Measurements from ENCODE around the gene IFT20. TPM values are rescaled to one million over a fixed set of nuclear protein-coding genes. Genes with fewer than 3 reads are reported as not detected.

The IFT20 gene
- total RNA-seq, 2 experiments from 2014 or later = 52.6 to 53.1 TPM

GRCh38 chr17:28325211-28325610, 10.1 kb downstream of the IFT20 start:
- H3K27me3 Mint-ChIP-seq = no peaks in the 10 kb centered on the region
- H3K9me3 Mint-ChIP-seq = no peaks in the 10 kb centered on the region
- ATAC-seq (ENCODE audit: poor library complexity) = no peak
- Histone ChIP-seq H3K4me1 (ENCODE audit: insufficient read depth, low read length) (no peaks in the 10 kb centered on the region), H3K27ac (ENCODE audit: low read depth in 1 of 2, low read length in 2 of 2) (no peak overlapping the region), H3K9me3 (ENCODE audit: control insufficient read depth in 1 of 2, insufficient read depth in 1 of 2, low read length in 2 of 2) (no peaks in the 10 kb centered on the region), H3K27me3 (ENCODE audit: control insufficient read depth in 1 of 2, insufficient read depth in 2 of 2, low read length in 2 of 2) (no peaks in the 10 kb centered on the region), H3K4me3 (ENCODE audit: low read length) (no peak overlapping the region), H3K36me3 (ENCODE audit: insufficient read depth, low read length) (peaks cover 20% of the 10 kb centered on the region)
- POLR2A ChIA-PET = interaction anchor here (1.8 kb wide), 1 partner anchor 10 kb away, joined by 7 read pairs; the partner anchor contains the start of genes IFT20 and TNFAIP1
- peaks cover under 1% of the 10 kb centered on the region for H3K4me1 Mint-ChIP-seq (ENCODE audit: low read depth)
- H3K4me3 Mint-ChIP-seq = no peak overlapping the region
- H3K27ac Mint-ChIP-seq = no peak overlapping the region
- intact Hi-C loops (cut with DNase I, micrococcal nuclease) = no loop called here
- DNase-seq = no peak
- CTCF ChIA-PET = interaction anchor here (0.7 kb wide), 1 partner anchor 73 kb away, joined by 3 read pairs; no protein-coding TSS in a partner anchor
- TF ChIP-seq CTCF (IDR thresholded peaks at IDR 0.05) = no peak
- H3K36me3 Mint-ChIP-seq (ENCODE audit: low read depth) = peaks cover 35% of the 10 kb centered on the region

GRCh38 chr17:28324781-28325180, 10.5 kb downstream of the IFT20 start:
- no peaks in the 10 kb centered on the region for H3K9me3 ChIP-seq (ENCODE audit: control insufficient read depth in 1 of 2, insufficient read depth in 1 of 2, low read length in 2 of 2)
- Mint-ChIP-seq H3K27me3 (no peaks in the 10 kb centered on the region), H3K4me3 (no peak overlapping the region), H3K27ac (no peak overlapping the region), H3K9me3 (no peaks in the 10 kb centered on the region), H3K36me3 (ENCODE audit: low read depth) (peaks cover 35% of the 10 kb centered on the region), H3K4me1 (ENCODE audit: low read depth) (peaks cover 5% of the 10 kb centered on the region)
- ATAC-seq (ENCODE audit: poor library complexity) (no peak), DNase-seq (no peak)
- H3K4me1 ChIP-seq (ENCODE audit: insufficient read depth, low read length) = peaks cover 2% of the 10 kb centered on the region
- no peaks in the 10 kb centered on the region for H3K27me3 ChIP-seq (ENCODE audit: control insufficient read depth in 1 of 2, insufficient read depth in 2 of 2, low read length in 2 of 2)
- POLR2A ChIA-PET = interaction anchor here (1.8 kb wide), 1 partner anchor 11 kb away, joined by 7 read pairs; the partner anchor contains the start of genes IFT20 and TNFAIP1
- H3K27ac ChIP-seq (ENCODE audit: low read depth in 1 of 2, low read length in 2 of 2) = no peak overlapping the region
- no peak overlapping the region for H3K4me3 ChIP-seq (ENCODE audit: low read length)
- intact Hi-C loops (cut with DNase I, micrococcal nuclease) = no loop called here
- CTCF ChIA-PET = interaction anchor here (0.7 kb wide), 1 partner anchor 73 kb away, joined by 3 read pairs; no protein-coding TSS in a partner anchor
- no peak for TF ChIP-seq CTCF (IDR thresholded peaks at IDR 0.05)
- peaks cover 20% of the 10 kb centered on the region for H3K36me3 ChIP-seq (ENCODE audit: insufficient read depth, low read length)

- Mint-ChIP-seq H3K27ac (no peak overlapping the region), H3K4me1 (ENCODE audit: low read depth) (peaks cover 10% of the 10 kb centered on the region), H3K36me3 (ENCODE audit: low read depth) (peaks cover 32% of the 10 kb centered on the region), H3K4me3 (no peak overlapping the region), H3K9me3 (no peaks in the 10 kb centered on the region), H3K27me3 (no peaks in the 10 kb centered on the region)
- Histone ChIP-seq H3K36me3 (ENCODE audit: insufficient read depth, low read length) (peaks cover 17% of the 10 kb centered on the region), H3K9me3 (ENCODE audit: control insufficient read depth in 1 of 2, insufficient read depth in 1 of 2, low read length in 2 of 2) (no peaks in the 10 kb centered on the region), H3K27me3 (ENCODE audit: control insufficient read depth in 1 of 2, insufficient read depth in 2 of 2, low read length in 2 of 2) (no peaks in the 10 kb centered on the region), H3K4me1 (ENCODE audit: insufficient read depth, low read length) (peaks cover 6% of the 10 kb centered on the region), H3K4me3 (ENCODE audit: low read length) (no peak overlapping the region), H3K27ac (ENCODE audit: low read depth in 1 of 2, low read length in 2 of 2) (no peak overlapping the region)
- DNase-seq = no peak
- ChIA-PET POLR2A (no interaction called here), CTCF (no interaction called here)
- TF ChIP-seq CTCF (IDR thresholded peaks at IDR 0.05) = no peak
- intact Hi-C loops (cut with DNase I, micrococcal nuclease) = no loop called here
- no peak for ATAC-seq (ENCODE audit: poor library complexity)
Observed at GRCh38 chr17:28324267-28324745, 11.0 kb downstream of the IFT20 start.
